A549 treated with Mapracorat at 1 μM for 4 hours (cell line): ENCODE data around the gene USP17L13. TPM values are rescaled to one million over a fixed set of nuclear protein-coding genes. Genes with fewer than 3 reads are reported as not detected.

ENCODE experiments used
- total RNA-seq: library from RNA; stranded (reverse); fragments of 200-300 nt; extraction: Qiagen RNA extraction; gene quantifications from 5 replicates; pipeline ENCODE4 v1.2.3, GENCODE V29; 2022

The USP17L13 gene
- total RNA-seq, result not detected in 5 replicates

GRCh38 chr4:9224596-9224995, at the start of gene USP17L13:
Gene USP17L13, plus strand, starts transcription at chr4:9224896. Its CDS starts 0 bp downstream, at chr4:9224896.

GRCh38 chr4:9210357-9210756, 14.3 kb upstream of the USP17L13 start, which contains the start of gene USP17L10:
Gene USP17L10, plus strand, starts transcription at chr4:9210657. Its CDS starts 0 bp downstream, at chr4:9210657.

GRCh38 chr4:9215105-9215504, 9.6 kb upstream of the USP17L13 start, which contains the start of gene USP17L11:
Gene USP17L11, plus strand, starts transcription at chr4:9215405. Its CDS starts 0 bp downstream, at chr4:9215405.

GRCh38 chr4:9219852-9220251, 4.8 kb upstream of the USP17L13 start, which contains the start of gene USP17L12:
Gene USP17L12, plus strand, starts transcription at chr4:9220152. Its CDS starts 0 bp downstream, at chr4:9220152.

GRCh38 chr4:9234085-9234484, 9.4 kb downstream of the USP17L13 start, which contains the start of gene USP17L15:
Gene USP17L15, plus strand, starts transcription at chr4:9234385. Its CDS starts 0 bp downstream, at chr4:9234385.

GRCh38 chr4:9243579-9243978, 18.9 kb downstream of the USP17L13 start, which contains the start of gene USP17L17:
Gene USP17L17, plus strand, starts transcription at chr4:9243879. Its CDS starts 0 bp downstream, at chr4:9243879.

GRCh38 chr4:9247953-9248680, 23.4 kb downstream of the USP17L13 start, which contains the start of gene USP17L18:
Gene USP17L18, plus strand, starts transcription at chr4:9248630. Its CDS starts 0 bp downstream, at chr4:9248630.

GRCh38 chr4:9253078-9253477, 28.4 kb downstream of the USP17L13 start, which contains the start of gene USP17L19:
Gene USP17L19, plus strand, starts transcription at chr4:9253378. Its CDS starts 0 bp downstream, at chr4:9253378.

GRCh38 chr4:9257824-9258223, 33.1 kb downstream of the USP17L13 start, which contains the start of gene USP17L20:
Gene USP17L20, plus strand, starts transcription at chr4:9258124. Its CDS starts 0 bp downstream, at chr4:9258124.

GRCh38 chr4:9262572-9262971, 37.9 kb downstream of the USP17L13 start, which contains the start of gene USP17L21:
Gene USP17L21, plus strand, starts transcription at chr4:9262872. Its CDS starts 0 bp downstream, at chr4:9262872.

GRCh38 chr4:9267319-9267718, 42.6 kb downstream of the USP17L13 start, which contains the start of gene USP17L22:
Gene USP17L22, plus strand, starts transcription at chr4:9267619. Its CDS starts 0 bp downstream, at chr4:9267619.

Other genes starting within 250 kb of the USP17L13 start
- not detected in 5 replicates for gene FAM90A26, start 54.5 kb upstream of the USP17L13 start, total RNA-seq
- gene USP17L10, start 14.2 kb upstream of the USP17L13 start, total RNA-seq, result not detected in 5 replicates
- not detected in 5 replicates for gene USP17L11, start 9.5 kb upstream of the USP17L13 start, total RNA-seq
- not detected in 5 replicates for gene USP17L12, start 4.7 kb upstream of the USP17L13 start, total RNA-seq
- gene USP17L15, start 9.5 kb downstream of the USP17L13 start, total RNA-seq, result not detected in 5 replicates
- not detected in 5 replicates for gene USP17L17, start 19.0 kb downstream of the USP17L13 start, total RNA-seq
- gene USP17L18, start 23.7 kb downstream of the USP17L13 start, total RNA-seq, result not detected in 5 replicates
- not detected in 5 replicates for gene USP17L19, start 28.5 kb downstream of the USP17L13 start, total RNA-seq
- gene USP17L20, start 33.2 kb downstream of the USP17L13 start, total RNA-seq, result not detected in 5 replicates
- gene USP17L21, start 38.0 kb downstream of the USP17L13 start, total RNA-seq, result not detected in 5 replicates
- not detected in 5 replicates for gene USP17L22, start 42.7 kb downstream of the USP17L13 start, total RNA-seq
- not detected in 5 replicates for gene USP17L24, start 100.3 kb downstream of the USP17L13 start, total RNA-seq
- not detected in 5 replicates for gene USP17L25, start 105.0 kb downstream of the USP17L13 start, total RNA-seq
- not detected in 5 replicates for gene USP17L26, start 109.8 kb downstream of the USP17L13 start, total RNA-seq
- gene USP17L5, start 114.5 kb downstream of the USP17L13 start, total RNA-seq, result not detected in 5 replicates
- gene USP17L27, start 119.3 kb downstream of the USP17L13 start, total RNA-seq, result not detected in 5 replicates
- gene USP17L28, start 124.0 kb downstream of the USP17L13 start, total RNA-seq, result not detected in 5 replicates
- gene USP17L29, start 128.7 kb downstream of the USP17L13 start, total RNA-seq, result not detected in 5 replicates
- gene USP17L30, start 138.2 kb downstream of the USP17L13 start, total RNA-seq, result not detected in 5 replicates
- not detected in 5 replicates for gene DEFB131A, start 219.5 kb downstream of the USP17L13 start, total RNA-seq